ENCODE data around the gene FBXW8.

FBXW8 gene

DNA sequence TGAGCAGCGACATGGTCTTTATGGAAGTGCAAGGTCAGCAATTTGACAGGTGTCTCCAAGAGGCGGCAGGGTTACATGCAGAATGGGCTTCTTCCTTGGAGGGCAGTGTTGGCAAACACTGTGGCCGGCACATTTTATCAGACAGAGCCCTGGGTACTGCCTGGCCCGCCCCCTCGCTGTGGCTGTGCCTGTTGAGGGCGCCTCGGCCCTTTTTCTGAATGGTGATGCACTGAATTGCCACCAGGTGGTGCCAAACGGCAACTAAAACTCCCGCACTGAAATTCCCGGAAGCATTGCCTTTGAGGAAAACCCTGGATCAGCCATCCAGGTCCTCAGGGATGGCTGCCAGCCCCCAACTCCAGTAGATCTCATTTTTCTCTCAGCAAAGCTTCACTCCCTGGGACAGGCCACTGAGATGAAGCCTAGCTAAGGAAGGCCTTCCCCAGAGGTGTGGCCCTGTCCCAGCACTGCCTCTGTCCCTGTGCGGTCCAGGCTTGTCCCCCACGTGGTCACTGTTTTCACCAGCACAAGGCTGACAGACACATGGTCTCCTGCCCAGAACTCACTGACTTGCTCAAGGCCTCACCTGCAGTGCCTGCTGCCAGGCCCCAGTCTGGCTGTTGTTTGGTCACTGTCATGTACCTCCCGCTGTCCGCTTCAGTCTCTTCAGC is 114.9 kb downstream of the FBXW8 start:
- DNase-seq, result peak in 5 of 6 experiments; percentile 12 to 46 (median 19)

GRCh38 chr12:117026343-117026742 is 115.6 kb downstream of the FBXW8 start:
- no peak for DNase-seq

DNA sequence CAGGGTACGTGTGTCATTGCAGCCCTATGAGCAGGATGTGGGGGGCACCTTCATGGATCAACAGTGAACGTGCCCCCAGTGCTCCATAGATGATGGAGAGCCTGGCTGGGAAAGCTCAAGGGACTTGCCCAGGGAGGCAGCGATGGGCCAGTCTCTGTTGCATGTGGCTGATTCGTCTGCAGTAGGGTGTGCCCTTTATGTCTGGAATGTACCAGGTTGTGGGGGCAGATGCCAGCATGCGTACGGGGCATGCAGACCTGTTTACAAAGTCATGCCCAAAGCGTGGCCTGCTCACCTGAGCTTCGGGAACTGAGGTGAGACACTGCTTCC is 116.1 kb downstream of the FBXW8 start:
- no peak for DNase-seq

DNA sequence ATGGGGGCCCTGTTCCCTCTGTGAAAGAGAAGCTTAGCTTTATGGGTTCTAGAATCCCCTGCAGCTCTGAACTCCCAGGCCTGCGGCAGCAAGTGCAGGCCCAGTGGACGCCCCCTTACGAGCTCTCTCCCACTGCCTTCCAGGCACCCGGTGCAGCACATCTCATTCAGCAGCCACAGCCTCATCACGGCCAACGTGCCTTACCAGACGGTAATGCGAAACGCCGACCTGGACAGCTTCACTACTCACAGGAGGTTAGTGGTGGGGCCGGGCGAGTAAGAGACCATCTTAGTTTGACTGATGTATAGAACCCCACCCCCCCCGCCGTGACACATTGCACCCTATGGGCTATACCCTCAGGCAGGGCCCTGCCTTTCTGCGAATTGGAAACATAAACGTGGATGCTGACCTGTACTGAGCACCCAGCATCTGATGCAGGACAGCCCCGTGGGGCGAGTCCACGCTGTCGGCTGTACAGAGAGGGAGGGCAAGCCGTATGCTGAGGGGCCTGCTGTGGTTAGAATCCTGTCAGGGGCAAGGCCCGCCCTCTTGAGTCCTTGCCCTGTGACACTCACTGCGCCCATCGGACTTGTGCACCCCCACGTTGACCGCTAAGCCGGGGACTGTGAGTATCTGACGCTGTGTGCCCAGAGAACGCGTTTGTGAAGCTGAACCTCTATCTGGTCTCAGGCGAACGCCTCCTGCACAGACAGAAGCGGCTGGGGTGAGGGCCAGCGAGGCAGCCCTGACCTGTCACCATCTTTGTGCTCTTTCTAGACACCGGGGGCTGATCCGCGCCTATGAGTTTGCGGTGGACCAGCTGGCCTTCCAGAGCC is 116.7 kb downstream of the FBXW8 start:
- no peak for DNase-seq

GRCh38 chr12:117028254-117028653 is 117.5 kb downstream of the FBXW8 start:
- DNase-seq, result no peak

DNA sequence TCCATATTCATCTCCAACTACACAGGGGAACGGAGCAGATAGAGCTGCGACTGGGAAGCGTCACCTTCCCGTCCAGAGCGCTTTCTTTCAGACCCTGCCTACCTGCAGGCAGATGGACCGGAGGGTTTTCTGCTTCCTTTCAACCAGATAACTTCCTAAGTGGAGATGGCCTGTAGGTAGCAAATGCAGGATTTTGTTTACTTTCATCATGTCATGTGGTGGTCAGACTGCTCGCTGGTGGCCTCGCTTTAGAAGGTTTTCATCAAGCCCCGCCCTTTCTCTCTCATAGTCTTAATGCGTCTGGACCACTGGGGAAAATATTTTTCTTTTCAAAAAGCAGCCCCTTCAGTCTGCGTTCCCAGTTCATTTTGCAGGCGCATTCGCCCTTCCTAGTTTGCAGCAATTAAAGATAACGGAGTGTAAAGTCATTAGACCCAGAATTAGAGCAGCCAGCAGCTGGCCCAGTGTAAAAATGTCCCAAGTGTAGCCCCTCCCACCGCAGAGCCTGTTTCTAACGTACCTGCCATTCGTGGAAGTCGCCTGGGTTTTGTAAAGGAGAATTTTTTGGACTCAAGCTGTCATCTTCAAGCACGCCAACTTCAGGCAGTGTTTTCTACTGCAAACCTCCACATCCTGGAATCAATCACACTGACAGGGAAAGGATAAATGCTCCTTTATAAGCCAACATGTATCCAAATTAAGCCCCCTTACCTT is 119.6 kb downstream of the FBXW8 start:
- no peak for DNase-seq

- DNase-seq, result no peak
Measured at GRCh38 chr12:117031843-117032592, 121.3 kb downstream of the FBXW8 start.

GRCh38 chr12:117032593-117033381 is 122.0 kb downstream of the FBXW8 start:
- no peak for DNase-seq

DNA sequence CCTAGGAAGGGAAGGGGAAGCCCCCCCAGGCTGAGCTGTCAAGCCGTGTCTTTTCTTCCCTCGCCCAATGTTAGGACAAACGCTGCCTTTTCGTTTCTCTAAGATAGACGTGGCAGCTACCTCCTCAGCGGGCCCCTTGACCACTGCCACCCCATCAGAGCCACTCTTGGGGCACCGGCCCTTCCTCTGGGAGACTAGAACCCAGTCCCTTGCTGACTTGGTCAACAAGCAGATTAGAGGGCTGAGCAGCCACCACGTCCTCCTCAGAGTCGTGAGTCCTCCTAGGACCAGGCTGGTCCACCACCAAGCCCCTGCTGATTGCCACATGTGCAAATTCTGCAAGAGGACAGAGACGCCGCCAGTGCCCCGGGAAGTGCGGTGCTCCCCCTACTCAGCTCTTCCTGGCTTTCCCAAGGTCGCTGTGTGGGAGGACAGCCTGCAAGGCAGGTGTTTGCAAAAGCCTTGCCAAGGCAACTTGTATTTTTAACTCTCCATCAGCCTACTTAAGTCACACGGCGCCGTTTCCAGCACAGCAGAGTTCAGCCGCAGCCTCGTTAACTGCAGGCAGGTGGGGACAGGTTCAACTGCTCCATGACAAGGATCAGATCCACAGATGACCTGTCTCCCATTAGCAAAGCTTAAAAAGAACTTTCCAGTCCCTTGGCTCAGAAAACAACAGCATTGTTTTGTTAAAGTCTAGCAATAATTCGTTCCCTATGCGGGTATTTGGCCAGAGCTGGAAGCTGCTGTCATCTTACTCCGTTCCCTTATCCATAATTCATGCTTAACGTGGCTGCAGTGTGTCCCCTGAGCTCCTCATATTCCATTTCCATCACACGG is 122.9 kb downstream of the FBXW8 start:
- DNase-seq, result no peak

DNA sequence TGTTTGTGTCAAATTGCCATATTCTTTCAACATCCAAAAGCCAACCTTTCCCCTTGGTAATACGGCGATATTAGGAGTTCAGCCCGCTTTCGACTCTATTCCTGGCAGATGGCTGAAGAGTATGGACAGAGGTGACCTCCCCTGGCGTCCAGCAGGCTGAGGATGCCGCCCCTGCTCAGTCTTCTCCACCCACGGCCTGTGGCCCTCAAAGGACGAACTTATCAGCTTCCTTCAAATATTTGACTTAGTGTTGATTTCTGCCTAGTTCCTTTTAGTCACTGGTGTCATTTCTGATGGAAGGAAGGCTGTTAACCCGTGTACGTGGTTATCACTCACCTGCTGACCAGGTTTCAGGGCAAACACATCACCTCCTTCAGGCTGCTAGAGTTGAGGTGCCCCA is 123.5 kb downstream of the FBXW8 start:
- DNase-seq, result no peak

DNA sequence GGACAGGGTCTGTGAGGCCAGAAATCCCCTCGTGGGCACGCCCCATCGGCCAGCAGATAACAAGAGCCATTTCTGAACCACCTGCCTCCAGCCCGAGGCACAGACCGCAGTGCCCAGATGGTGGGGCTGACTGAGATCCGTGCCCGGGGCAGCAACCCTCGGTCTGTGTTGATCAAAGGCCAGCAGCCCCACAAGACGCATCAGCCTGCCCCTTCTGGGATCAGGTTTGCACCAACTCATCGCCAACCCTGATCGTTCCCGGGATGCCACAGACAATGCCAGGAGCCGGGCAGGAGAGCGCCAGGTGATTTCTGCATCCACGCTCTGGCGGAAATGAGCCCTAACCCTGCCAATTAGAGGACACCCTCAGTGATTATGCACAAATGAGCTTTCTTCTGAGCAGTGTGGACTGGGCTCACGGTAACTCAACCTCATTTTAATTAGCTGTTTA is 124.0 kb downstream of the FBXW8 start:
- DNase-seq, result no peak

DNA sequence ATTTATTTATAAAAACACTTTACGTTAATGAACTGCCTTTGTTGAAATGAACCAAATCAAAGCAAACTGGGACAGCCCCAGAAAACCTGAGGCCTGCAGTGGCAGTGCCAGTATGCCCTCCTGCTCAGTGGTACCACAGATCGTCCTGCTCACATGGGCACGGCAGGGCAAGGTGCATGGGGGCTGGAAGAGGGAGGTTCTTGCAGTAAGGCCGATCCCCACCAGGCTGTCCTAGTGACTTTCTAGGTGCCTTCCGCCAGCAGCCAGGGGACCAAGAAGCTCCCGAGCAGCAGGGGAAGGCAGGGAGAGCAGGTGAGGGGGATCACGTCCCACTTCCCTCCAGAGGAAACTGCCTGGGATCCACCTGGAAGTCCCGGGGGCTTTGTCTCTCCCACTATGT is 124.5 kb downstream of the FBXW8 start:
- DNase-seq, result no peak

GRCh38 chr12:117036046-117036445 is 125.3 kb downstream of the FBXW8 start:
- DNase-seq, result no peak

- no peak for DNase-seq
Measured at GRCh38 chr12:117036547-117036946, 125.8 kb downstream of the FBXW8 start.

DNA sequence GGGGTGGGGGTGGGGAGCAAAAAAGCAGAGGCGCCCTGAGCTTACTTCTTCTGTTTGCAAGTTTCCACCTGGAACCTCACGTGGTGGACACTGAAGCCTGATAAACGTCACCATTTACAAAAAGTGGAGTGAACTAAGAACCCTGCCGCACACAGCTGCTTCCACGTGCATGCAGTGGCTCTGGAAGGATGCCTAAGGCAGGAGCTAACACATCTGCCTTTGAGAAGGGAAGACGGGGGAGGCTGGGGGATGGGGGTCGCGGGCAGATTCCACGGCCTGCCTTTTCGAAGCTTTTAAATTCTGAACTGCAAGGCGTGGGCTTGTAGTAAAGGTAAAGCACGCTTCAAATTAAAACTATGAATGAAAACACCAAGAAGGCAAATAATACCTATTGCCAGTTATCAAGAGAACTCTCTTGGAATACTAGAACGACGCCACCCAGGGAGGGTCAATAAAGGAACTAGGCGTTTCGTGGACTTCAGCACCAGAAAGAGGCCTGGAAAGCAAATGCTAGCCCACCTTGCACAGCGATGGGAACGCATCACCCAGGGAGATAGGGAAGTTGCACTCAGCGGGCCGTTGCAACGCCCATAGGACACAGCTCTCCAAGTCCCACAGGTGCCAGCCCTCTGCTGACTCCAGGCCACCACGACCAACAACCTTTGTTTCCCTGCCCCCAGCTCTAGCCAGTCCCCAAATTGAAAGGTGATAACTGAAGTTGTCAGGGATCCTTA is 126.7 kb downstream of the FBXW8 start:
- no peak for DNase-seq

DNA sequence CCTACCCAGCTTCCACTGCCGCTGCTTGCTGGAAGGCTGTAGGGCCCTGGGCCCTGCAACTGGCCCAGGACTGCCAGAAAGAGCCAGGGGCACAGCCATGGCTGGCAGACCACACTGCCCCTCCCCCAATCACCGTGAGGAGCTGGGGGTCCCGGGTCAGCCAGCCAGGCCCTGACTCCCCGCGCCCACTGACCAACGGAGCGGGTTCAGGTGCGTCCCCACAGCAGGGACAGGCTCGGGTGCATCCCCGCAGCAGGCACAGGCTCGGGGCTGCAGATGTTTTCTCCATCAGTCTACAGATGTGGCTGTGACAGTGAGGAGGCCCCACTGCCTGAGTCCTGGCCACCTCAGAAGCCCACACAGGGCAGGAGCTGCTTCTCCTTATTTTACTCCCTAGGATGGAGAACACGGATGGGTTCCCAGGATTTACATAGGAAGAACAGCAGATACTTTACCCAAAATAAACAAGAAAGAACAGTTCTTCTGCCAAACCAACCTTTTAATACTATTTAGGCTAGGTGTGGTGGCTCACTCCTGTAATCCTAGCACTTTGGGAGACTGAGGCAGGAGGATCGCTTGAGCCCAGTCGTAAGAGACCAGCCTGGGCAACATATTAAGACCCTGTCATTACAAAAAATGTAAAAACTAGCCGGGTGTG is 127.4 kb downstream of the FBXW8 start:
- no peak for DNase-seq

- no peak for DNase-seq
Measured at GRCh38 chr12:117038919-117039318, 128.2 kb downstream of the FBXW8 start.

DNA sequence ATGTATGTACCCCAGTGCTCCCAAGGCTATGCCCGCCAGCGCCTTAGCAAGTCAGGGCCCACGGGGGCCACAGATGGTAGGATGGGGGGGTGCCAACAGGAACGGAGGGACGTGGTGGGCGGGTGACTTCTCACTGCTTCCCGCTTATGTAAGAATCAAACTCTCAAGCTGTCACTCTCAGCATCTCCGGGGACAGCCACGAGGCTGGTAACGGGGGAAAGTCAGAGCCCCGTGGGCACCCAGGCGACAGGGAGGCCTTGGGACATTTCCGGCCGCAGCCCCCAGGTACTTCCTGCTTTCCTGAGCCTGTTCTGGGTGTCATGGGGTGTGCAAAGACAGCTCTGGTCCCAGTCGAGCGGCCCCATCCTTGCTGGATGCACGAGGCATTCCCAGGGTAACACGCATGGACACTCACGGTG is 129.2 kb downstream of the FBXW8 start:
- no peak for DNase-seq

DNA sequence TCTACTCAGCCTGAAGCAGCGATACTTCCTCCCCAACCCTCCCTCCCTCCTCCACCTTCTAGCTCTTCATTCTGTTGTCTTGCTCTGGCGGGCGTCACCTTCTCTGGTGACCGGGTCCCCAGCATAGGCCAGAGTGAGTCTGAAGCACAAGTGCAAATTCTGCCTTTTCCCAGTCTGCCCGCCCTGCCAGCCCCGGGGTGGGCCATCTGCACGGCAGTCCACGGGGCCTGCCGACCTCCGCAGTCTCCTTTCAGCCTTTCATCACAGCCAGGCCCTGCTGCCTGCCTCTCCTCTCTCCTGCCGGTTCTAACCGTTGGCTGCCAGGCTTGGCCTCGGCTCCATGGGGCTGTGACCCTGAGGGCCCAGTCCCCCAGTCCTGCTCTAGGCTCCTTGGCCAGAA is 129.7 kb downstream of the FBXW8 start:
- no peak for DNase-seq

DNA sequence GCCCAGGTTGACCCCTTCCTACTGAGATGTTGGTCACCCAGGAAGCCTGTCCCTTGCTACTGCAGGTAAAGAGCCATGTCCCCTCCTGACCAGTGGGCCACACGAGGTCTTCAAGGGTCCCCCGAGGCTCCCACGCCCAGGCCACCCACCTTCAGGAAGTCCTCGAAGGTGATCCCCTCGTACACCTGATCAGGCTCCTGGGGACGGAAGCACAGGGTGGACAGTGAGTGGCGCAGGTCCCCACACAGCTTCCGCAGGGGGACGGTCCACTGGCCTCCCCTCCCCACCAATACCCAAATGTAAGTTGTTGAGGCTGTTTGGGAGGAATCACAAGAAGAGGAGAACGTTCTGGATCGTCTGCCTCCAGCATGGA is 131.0 kb downstream of the FBXW8 start:
- no peak for DNase-seq
